HG02763 (cell line): Measurements from ENCODE around the gene CTNNA3.

Source experiments
- ATAC-seq: cut with Tn5 transposase; IDR thresholded peaks from one replicate; pipeline ENCODE4 v1.9.1; 2021; ENCODE audit warnings: mild to moderate bottlenecking, moderate library complexity; ENCODE audit not compliant: unreplicated experiment

The CTNNA3 gene

DNA sequence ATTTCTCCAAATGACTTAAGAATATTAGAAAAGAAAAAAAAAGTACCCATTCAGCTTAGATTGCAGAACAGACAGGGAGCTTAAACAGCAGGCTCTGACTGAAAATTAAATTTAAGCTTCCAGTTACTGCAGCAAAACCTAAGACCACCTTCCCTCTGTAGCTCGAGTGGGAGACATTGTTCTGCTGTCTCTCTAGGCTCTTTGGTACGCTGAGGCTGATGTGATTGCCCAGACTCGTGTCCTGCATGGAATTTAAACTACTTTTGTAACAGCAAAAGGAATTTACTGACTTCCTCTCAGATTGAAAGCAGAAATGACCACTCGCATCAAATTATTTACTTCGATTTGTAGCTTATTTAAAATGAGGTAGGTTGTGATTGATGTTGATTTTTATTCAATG lies 645.6 kb downstream of the CTNNA3 start:
- ATAC-seq: no peak

GRCh38 chr10:67049988-67050387 lies 646.0 kb downstream of the CTNNA3 start:
- no peak for ATAC-seq

- no peak for ATAC-seq
Measured at GRCh38 chr10:67046507-67046906, 649.5 kb downstream of the CTNNA3 start.

GRCh38 chr10:67045404-67045803 lies 650.6 kb downstream of the CTNNA3 start:
- ATAC-seq: no peak

DNA sequence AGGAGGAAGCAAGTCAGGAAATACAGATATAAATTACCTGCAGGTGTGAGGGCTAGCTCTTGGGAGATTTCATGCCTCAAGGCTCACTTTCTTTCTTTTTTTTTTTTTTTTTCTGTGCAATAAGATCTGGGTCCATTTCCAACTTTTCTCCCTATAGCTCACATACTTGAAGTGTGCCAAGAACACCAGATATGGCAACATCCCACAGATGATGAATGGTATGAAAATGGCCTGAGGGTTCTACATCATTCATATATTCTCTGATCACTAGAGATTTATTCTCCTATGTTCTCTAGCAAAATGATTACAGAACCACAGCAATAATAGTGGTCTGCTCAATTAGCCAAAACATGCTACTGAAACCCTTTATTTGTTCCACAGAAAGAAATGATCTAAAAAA lies 653.0 kb downstream of the CTNNA3 start:
- no peak for ATAC-seq

GRCh38 chr10:67036808-67037207 lies 659.2 kb downstream of the CTNNA3 start:
- no peak for ATAC-seq

GRCh38 chr10:67033878-67034277 lies 662.1 kb downstream of the CTNNA3 start:
- no peak for ATAC-seq

GRCh38 chr10:67022099-67022498 lies 673.9 kb downstream of the CTNNA3 start:
- no peak for ATAC-seq

DNA sequence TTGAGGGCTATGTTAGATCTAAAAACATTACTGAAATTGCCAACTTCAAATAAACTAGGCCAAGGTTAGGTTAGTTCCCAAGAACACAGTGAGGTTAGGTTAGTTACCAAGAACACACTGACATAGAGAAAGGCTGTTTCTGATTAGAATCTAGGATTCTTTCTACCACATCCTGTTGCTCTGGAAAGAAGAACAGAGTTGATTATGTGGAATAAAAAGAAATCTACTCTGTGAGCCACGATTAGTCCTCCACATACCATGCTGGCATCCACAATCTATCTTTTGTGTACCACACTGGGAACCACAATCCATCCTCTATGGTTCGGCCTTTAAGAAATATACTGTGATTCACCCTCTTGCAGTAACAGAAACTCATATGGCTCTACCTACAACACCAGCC lies 678.8 kb downstream of the CTNNA3 start:
- ATAC-seq: no peak

DNA sequence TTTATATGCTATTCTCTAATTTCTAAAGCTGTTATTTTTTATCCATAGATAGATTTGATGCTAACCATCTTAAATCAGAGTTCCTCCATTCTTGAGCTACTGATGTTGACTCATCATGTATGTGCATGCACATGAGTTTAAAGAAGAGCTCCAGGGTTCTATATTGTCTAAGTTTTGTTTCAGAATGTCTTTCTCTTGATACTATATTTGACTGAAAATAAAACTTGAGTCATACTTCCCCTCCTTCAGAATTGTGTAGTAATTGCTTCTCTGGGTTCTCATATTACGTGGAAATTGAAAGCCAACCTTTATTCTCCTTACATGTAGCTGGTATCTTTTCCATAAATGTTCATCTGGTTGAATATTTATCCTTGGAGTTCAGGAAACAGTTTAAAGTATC lies 680.8 kb downstream of the CTNNA3 start:
- no peak for ATAC-seq

DNA sequence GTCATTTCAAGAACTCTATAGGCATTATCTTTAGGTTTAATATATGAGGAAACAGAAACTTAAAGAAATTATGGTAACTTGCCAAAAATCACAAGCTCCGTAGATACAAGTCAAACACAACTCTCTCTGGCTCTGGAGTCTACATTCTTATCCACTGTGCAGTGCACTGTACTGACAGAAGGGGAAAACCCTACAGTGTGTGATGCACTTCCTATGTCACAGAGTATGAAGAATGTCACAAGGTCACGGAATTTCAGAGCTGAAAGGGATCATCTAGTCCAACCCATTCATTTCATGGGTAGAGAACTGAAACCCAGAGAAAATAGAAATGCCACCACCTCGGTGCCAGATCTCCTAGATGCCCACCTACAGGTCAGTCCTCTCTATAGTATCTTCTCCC lies 684.0 kb downstream of the CTNNA3 start:
- no peak for ATAC-seq

DNA sequence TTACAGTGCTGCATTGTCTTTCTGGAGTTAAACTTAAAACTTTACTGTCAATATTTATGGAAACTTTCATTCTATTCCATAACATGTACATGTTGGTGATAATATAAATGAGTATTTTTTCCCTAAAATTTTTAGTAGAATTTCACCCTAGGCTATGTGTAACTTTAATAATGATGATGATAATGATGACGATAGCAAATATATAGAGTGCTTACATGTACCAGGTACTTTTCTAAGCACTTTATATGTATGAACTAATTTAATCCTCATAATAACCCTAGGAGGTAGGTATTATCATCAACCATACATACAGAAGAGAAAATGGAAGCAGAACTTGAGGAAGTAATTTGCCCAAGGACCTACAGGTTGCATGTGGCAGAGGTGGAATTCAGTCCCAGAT lies 684.5 kb downstream of the CTNNA3 start:
- ATAC-seq: no peak

GRCh38 chr10:67005981-67006380 lies 690.0 kb downstream of the CTNNA3 start:
- no peak for ATAC-seq

GRCh38 chr10:67004690-67005089 lies 691.3 kb downstream of the CTNNA3 start:
- ATAC-seq: no peak

DNA sequence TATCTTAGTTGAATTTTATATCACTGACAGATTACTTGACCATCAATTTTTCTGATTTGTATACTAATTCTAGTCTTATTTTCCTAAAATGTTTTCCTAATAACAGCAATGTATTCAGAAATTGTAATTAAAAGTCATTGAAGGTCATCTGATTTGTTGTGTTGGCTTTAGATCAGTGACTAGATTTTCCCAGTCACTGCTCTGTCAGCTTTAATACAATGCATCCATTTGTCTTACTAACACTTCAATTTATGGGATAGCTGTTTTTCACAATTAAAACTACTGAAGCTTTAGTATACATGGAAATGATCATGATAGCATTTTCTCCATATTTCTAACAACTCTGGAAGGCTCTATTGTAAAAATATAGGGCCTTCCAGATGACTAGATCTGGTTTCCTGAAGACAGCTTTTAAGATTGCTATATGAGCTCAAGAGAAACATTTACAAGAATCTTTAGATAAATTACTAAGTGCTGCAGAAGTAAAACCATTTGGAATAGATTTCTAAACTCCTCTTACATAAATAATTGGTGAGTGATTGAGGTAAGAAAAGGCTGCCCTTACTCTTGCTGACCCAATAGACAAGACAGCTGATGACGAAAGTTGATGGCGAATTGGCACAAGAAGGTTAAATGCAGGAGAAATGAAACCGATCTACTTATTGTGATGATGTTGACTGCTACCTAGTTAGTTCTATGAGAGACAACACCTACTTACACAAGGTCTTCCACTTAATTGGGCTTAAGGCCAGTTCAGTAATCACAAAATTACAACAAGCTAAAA lies 696.0 kb downstream of the CTNNA3 start:
- no peak for ATAC-seq

GRCh38 chr10:66996996-66997395 lies 699.0 kb downstream of the CTNNA3 start:
- no peak for ATAC-seq

DNA sequence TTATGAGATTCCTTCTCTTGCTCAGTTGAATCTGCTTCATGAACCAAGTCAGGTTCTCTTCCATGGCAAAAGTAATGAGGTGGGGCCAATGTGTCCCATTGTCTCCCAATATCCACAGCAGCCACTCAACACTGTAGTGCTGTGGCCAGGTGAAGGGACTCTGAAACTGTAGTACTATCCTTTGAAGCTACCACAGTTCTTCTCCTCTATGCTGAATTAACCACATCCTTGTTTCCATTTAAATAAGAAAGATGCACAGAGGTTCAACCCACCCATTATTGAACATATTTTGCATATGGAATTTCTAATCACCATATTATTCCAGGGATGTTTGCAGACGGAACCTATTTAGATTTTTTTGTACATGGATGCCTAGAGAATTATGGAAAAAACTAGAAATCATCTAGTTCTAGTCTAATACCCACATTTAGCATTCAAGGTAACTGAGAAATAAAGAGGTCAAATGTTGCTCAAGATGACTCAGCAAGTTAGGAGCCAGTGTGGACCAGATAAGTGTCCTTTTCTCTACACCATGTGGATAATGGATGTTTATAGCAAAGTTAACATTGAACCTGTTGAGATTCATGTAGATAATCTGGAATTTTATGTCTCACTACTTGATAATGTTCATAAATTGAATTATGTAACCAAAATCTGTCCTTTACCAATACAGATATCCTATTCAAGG lies 705.7 kb downstream of the CTNNA3 start:
- no peak for ATAC-seq

DNA sequence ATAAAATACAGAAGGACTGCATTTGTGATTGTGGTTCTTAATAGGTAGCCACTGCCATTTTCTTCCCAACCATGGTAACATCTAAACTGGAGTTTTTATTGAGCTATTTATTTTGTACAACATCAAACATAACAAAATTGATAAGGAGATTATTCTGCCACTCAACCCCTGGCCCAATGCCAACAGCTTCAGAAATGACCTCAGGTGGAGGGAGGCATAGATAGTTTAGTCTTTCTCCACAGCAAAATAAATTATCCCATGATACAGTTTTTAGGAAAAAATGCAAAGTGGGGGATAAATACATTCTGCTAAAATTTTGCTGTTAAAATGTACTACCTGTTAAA lies 712.5 kb downstream of the CTNNA3 start:
- ATAC-seq: no peak

DNA sequence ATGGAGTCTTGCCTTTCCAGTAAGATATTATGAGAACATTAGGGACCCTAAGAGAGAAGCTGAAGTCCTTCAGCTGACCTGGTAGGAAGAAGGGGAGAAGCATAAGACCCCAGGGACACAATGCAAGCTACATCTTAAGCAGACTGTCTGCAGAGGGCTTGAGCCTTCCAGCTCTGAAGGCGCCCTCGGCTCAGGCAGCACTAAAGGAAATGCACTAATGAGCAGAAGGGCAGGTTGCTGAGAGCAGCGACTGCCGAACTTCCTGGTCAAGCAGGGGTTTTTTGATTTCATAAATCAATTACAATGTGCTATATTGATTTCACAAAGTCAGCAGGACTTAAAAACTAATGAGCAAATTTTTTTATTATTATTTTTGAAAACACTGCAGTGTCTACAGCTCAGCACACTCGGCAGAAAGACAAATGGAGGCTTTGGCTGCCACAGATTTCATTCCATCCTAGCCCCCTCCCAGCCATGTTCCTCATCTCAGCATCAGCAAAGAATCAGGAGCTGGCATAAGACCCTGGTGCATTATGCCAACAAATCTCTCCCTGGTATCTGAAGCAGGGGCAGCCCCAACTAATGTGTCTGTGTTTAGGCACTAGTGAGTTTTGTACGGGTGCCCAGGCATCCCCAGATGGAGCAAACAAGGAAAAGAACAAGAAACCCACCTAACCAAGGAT lies 713.1 kb downstream of the CTNNA3 start:
- no peak for ATAC-seq

- no peak for ATAC-seq
Measured at GRCh38 chr10:66982053-66982420, 714.0 kb downstream of the CTNNA3 start.

DNA sequence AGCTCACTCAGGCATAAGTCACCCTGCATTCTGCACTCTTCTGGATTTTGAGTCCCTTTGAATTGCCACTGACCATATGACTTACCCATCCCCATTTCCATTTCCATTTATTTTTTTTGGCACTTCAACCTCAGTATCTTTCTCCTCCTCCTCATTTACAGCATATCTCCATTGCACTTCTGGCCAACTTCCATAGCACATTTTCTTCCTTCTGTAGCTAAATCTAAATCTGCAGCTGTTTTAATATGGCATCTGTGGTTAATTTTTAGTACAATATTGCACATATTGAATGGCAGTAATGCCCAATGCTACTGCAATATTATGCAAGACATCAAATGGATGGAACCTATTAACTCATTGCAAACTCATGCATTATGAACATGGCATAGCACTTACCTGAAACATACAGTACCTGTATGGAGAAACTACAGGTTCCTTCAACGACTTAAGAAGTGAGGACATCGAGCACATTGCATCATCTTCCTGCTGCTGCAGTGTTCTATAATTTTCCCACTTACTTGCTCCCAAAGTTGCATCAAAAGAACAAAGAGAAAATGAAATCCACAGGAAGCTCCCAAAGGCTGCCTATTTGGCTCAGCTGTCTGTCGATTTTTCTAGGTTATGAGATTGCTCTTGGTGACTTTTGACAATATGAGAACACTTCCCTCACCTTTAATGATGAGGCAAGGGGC lies 714.5 kb downstream of the CTNNA3 start:
- ATAC-seq: no peak
